Measurements from ENCODE around the gene LSM2.

Gene LSM2

GRCh38 chr6:31752739-31753319, 53.9 kb downstream of the LSM2 start:
- DNase-seq (ENCODE audit: extremely low read depth in 1 of 2, low read depth in 1 of 2), result no peak

- DNase-seq (ENCODE audit: extremely low read depth in 1 of 2, low read depth in 1 of 2), result no peak
Observed at GRCh38 chr6:31750411-31751022, 56.2 kb downstream of the LSM2 start.

- DNase-seq (ENCODE audit: extremely low read depth in 1 of 2, low read depth in 1 of 2), result no peak
Observed at GRCh38 chr6:31749301-31750036, 57.3 kb downstream of the LSM2 start.
